ENCODE data around the gene SCRT2. TPM values are rescaled to one million over a fixed set of nuclear protein-coding genes. Genes with fewer than 3 reads are reported as not detected.
A peak's percentile ranks its signal among the peaks of the same experiment; 100 is the strongest.

The SCRT2 gene
- total RNA-seq, 1 experiment from 2014 or later: not detected

- ATAC-seq (peak; percentile 35), DNase-seq (ENCODE audit: low read depth, low spot score) (no peak)
- H3K4me2 ChIP-seq (ENCODE audit: low read length): peak overlapping the region; percentile 79
- RAD21 ChIA-PET (ENCODE audit: low non-redundant PET in 1 of 2, low total read pairs in 2 of 2, uncharacterized antibody in 2 of 2, unreplicated experiment in 2 of 2): no interaction called here
- peaks cover 52% of the 10 kb centered on the region for H3K79me2 ChIP-seq (ENCODE audit: insufficient read depth, low read length)
- H3K9ac ChIP-seq (ENCODE audit: low read length): peak overlapping the region; percentile 91
- no peak overlapping the region for H2AFZ ChIP-seq (ENCODE audit: low read depth, low read length, poor library complexity, severe bottlenecking)
- POLR2A ChIA-PET: no interaction called here
- CTCF ChIA-PET: interaction anchor here (2.4 kb wide), 1 partner anchor 15 kb away, joined by 11 read pairs; no protein-coding TSS in a partner anchor
- peak overlapping the region; percentile 67 to 98 for H3K4me3 ChIP-seq (replicated peaks in 1 of 2; ENCODE audit: low read depth in 1 of 2, low read length in 2 of 2)
- BruUV-seq (replicated peaks): no TSS peak
- TF ChIP-seq, protein P1, sequence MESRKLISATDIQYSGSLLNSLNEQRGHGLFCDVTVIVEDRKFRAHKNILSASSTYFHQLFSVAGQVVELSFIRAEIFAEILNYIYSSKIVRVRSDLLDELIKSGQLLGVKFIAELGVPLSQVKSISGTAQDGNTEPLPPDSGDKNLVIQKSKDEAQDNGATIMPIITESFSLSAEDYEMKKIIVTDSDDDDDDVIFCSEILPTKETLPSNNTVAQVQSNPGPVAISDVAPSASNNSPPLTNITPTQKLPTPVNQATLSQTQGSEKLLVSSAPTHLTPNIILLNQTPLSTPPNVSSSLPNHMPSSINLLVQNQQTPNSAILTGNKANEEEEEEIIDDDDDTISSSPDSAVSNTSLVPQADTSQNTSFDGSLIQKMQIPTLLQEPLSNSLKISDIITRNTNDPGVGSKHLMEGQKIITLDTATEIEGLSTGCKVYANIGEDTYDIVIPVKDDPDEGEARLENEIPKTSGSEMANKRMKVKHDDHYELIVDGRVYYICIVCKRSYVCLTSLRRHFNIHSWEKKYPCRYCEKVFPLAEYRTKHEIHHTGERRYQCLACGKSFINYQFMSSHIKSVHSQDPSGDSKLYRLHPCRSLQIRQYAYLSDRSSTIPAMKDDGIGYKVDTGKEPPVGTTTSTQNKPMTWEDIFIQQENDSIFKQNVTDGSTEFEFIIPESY (IDR thresholded peaks at IDR 0.05; ENCODE audit: extremely low read depth, insufficient replicate concordance, low read length): no peak
- TF ChIP-seq ZFX (IDR thresholded peaks at IDR 0.05): peak; percentile 85
- TF ChIP-seq TCF7L2 (IDR thresholded peaks at IDR 0.05; ENCODE audit: borderline replicate concordance, extremely low read depth, insufficient read depth, insufficient read length): no peak
- H3K9me2 ChIP-seq (ENCODE audit: insufficient read depth): no peaks in the 10 kb centered on the region
- peaks cover 14 to 36% of the 10 kb centered on the region in 2 experiments for H3K36me3 ChIP-seq (ENCODE audit: control insufficient read depth in 1 of 2, insufficient read depth in 2 of 2, low read length in 2 of 2)
- H3K9me3 ChIP-seq (ENCODE audit: control insufficient read depth in 1 of 2, insufficient read depth in 1 of 2, low read depth in 1 of 2, low read length in 2 of 2): peaks cover 3 to 13% of the 10 kb centered on the region in 2 experiments; a peak in 2 of 4 replicates
- peak overlapping the region; percentile 92 for H3K27ac ChIP-seq (ENCODE audit: low read depth, low read length)
- peaks cover 11 to 31% of the 10 kb centered on the region in 2 experiments for H3K4me1 ChIP-seq (ENCODE audit: control insufficient read depth in 1 of 2, insufficient read depth in 2 of 2, low read length in 2 of 2)
- no peaks in the 10 kb centered on the region for H3K27me3 ChIP-seq (ENCODE audit: insufficient read depth, low read length)
- intact Hi-C loops (cut with micrococcal nuclease): loop anchor here (1.0 kb wide), 1 partner anchor 87 kb away; no protein-coding TSS in a partner anchor
- peaks cover 3% of the 10 kb centered on the region; the same call in 1 of the 2 replicates for H4K20me1 ChIP-seq (ENCODE audit: insufficient read depth)
Measured at GRCh38 chr20:652615-653109, 22.9 kb downstream of the SCRT2 start.

All from HCT116 (cell line).